BJ (cell line): ENCODE results near the gene NFKBIE. TPM values are rescaled to one million over a fixed set of nuclear protein-coding genes. Genes with fewer than 3 reads are reported as not detected.

Experiments
- CTCF ChIA-PET: fragments of 350-600 bp; formaldehyde crosslinking; extraction: SDS; loops from one replicate; lab custom pipeline; 2021; ENCODE audit warnings: antibody characterized with exemption, inconsistent platforms; lab: Yijun Ruan, JAX
- POLR2A ChIA-PET: fragments of 300-600 bp; sonication (Branson Sonifier 250); formaldehyde crosslinking; extraction: SDS; loops from one replicate; lab custom pipeline; 2021; ENCODE audit warnings: antibody characterized with exemption; lab: Charles Lee
- DNase-seq: peaks from one replicate; pipeline ENCODE4 v3.0.0-alpha.2; 2011; ENCODE audit warnings: low read depth
- H3K27me3 ChIP-seq: 2 replicates; pipeline ENCODE4 v1.6.0; 2011; ENCODE audit warnings: low read length; ENCODE audit not compliant: control insufficient read depth, insufficient read depth
- H3K36me3 ChIP-seq: 2 replicates; pipeline ENCODE4 v1.5.1; 2011; ENCODE audit warnings: low read length; ENCODE audit not compliant: control insufficient read depth, insufficient read depth
- H3K4me3 ChIP-seq: 2 replicates; pipeline ENCODE4 v1.5.1; 2011; ENCODE audit warnings: low read depth, mild to moderate bottlenecking, control low read depth, low read length
- polyA plus RNA-seq: library from polyadenylated mRNA; depleted of rRNA; stranded (reverse); fragments of >200 nt; gene quantifications from 2 replicates; pipeline ENCODE4 v1.2.3, GENCODE V29; 2011
- TF ChIP-seq, protein P1 (sequence below): IDR thresholded peaks from 2 replicates; pipeline ENCODE4 v1.5.1; 2011; ENCODE audit warnings: low read depth, mild to moderate bottlenecking, control low read depth, inconsistent platforms, low read length, moderate library complexity; ENCODE audit not compliant: insufficient read depth

Gene NFKBIE
- polyA plus RNA-seq, 1 experiment: 8.0 TPM

DNA sequence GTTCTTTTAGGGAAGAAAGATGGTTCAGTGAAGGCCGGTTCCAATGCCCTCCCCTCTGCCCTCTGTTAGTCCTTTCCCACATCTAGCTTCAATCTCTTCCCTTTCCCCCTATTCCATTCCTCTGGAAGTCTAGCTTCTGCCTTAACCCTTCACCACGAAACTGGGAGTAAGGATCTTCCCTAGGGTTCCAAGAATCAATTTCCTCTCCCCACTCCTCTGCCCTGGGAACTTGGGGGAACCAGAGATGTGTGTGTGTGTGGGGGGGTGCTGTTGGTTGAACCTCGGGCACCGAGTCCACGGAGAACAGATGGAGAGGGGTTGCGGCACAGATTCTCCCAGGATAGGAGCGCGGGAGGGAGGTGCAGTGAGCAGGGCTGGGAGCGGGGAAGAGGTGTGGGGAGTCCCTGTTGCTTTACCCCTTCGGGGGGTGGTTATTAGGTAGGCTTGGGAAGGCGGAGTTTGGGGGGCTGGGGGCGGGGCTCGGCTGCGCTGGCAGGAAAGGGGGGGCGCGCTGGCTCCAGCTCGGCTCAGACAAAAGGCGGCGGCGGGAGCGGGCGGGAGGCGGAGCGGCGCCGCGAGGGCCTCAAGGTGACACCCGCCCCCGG, 4.7 kb upstream of the NFKBIE start, which contains the start of gene TMEM151B:
Gene TMEM151B, plus strand, starts transcription at position 530 of the 605 bp plus-strand sequence. CDS start 293 bp downstream, outside the sequence.
- TF ChIP-seq, protein P1, sequence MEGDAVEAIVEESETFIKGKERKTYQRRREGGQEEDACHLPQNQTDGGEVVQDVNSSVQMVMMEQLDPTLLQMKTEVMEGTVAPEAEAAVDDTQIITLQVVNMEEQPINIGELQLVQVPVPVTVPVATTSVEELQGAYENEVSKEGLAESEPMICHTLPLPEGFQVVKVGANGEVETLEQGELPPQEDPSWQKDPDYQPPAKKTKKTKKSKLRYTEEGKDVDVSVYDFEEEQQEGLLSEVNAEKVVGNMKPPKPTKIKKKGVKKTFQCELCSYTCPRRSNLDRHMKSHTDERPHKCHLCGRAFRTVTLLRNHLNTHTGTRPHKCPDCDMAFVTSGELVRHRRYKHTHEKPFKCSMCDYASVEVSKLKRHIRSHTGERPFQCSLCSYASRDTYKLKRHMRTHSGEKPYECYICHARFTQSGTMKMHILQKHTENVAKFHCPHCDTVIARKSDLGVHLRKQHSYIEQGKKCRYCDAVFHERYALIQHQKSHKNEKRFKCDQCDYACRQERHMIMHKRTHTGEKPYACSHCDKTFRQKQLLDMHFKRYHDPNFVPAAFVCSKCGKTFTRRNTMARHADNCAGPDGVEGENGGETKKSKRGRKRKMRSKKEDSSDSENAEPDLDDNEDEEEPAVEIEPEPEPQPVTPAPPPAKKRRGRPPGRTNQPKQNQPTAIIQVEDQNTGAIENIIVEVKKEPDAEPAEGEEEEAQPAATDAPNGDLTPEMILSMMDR: no peak
- no peak within 1 kb of the TSS for H3K4me3 ChIP-seq
- no peak for DNase-seq
- no peaks in the 10 kb centered on the region for H3K36me3 ChIP-seq
- H3K27me3 ChIP-seq: peaks cover 42% of the 10 kb centered on the region
- ChIA-PET POLR2A (no interaction called here), CTCF (interaction anchor here (0.9 to 8.7 kb wide), 9 partner anchors 8 to 76 kb away, joined by 3 to 138 read pairs (median 8); partner anchors contain the start of gene AARS2)

DNA sequence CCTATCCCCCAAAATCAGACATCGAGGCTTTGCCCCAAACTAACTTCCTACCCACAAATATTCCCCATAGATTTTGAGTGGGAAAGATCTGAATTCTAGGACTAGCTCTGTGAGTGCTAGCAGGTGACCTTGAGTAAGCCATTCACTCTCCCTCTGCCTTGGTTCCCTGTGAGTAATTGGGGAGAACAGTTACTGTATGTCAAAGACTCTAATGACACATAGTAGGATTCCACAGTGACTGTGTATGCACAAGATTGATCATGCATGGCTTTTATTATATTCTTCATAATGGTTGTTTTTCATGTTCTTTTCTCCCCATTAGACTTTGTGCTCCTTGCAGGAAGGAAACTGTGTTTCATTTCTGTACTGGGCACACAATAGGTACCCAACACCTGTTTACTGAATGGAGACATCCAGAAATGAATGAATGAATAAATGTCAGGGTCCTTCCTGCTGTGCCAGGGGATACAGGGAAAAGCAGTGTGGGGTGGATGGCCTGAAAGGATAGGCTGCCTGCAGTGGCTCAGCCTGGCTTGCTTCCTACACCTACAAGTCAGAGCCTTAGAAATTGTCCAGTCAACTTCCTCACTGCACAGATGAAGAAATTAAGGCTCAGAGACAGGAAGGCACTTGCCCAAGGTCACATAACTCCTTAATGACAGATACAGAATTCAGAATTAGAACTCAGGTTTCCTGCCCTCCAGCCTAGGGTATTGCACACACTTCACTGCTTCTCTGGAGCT, 4.0 kb upstream of the NFKBIE start:
- DNase-seq: no peak
- Histone ChIP-seq H3K36me3 (no peaks in the 10 kb centered on the region), H3K27me3 (peaks cover 41% of the 10 kb centered on the region), H3K4me3 (no peak overlapping the region)
- ChIA-PET POLR2A (no interaction called here), CTCF (interaction anchor here (0.9 to 8.7 kb wide), 14 partner anchors 9 to 168 kb away, joined by 3 to 138 read pairs (median 8); partner anchors contain the start of genes AARS2 and SLC35B2)
- TF ChIP-seq, protein P1: no peak

DNA sequence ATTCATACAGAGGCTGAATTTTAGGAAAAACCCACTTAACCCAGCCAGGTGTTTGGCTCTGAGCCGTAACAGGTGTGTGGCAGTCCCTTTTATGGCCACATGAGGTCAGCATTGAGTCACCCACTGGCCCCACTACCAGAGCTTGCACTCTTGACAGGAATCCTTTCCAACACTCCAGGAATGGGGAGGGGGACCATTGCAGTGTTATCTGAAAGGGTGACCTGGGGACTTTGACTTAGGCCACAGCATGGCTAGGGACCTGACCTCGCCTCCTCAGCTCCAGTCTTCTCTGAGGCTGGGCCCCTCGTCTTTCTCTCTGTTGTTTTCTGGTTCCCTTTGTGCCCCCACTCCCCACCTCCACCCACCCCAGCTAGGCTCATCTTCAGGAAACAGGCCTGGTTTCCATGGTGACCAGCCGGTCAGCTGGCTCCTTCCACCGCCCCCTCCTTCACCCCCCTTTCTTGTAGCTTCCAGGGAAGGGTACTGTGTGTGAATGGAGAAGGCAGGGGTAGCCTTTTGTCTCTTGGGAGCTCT, 2.8 kb upstream of the NFKBIE start:
- CTCF ChIA-PET: interaction anchor here (0.6 to 8.7 kb wide), 40 partner anchors 10 to 1048 kb away, joined by 3 to 138 read pairs (median 4); partner anchors contain the start of genes AARS2, SLC35B2 and SPATS1
- Histone ChIP-seq H3K27me3 (peaks cover 39% of the 10 kb centered on the region), H3K4me3 (no peak overlapping the region), H3K36me3 (no peaks in the 10 kb centered on the region)
- TF ChIP-seq, protein P1: peak; percentile 95
- POLR2A ChIA-PET: no interaction called here
- no peak for DNase-seq

DNA sequence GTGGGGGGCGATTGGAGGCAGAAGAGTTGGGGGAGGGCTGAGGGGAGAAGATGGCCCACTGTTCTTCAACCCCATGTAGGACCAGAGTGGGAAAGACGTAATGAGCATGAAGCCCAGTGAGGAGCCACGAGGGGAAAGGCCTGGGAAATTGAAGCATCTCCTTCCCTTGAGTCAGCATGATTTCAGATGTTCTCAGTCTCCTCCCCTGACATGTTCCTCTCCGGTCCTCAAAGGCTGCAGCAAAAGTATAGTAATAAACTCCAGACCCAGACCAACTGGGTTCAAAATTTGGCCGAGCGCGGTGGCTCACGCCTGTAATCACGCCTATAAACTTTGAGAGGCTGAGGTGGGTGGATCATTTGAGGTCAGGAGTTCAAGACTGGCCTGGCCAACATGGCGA, 1.9 kb upstream of the NFKBIE start:
- Histone ChIP-seq H3K4me3 (no peak overlapping the region), H3K27me3 (peaks cover 31% of the 10 kb centered on the region), H3K36me3 (no peaks in the 10 kb centered on the region)
- no peak for DNase-seq
- TF ChIP-seq, protein P1: no peak
- ChIA-PET POLR2A (no interaction called here), CTCF (interaction anchor here (0.6 to 8.7 kb wide), 17 partner anchors 10 to 1568 kb away, joined by 3 to 138 read pairs (median 6); partner anchors contain the start of gene SLC35B2)

DNA sequence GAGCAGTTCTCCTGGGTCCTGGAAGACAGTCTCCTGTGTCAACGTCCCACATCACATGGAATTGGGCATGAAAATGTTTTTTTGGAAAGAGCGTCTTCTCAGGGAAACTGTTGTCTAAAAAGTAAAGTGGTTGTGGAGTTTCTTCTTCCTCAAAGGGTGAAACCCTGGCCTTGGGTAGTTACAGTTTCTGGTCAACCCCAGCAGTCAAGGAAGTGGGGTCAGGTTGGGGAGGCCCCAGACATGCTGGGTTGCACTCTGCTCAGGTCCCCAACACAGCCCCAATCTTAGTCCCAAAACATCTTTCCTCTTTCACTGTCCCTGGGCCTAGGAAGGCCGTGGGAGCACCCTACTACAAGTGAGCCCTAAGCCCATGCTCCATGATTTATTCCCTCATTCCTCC, 996 bp upstream of the NFKBIE start:
- TF ChIP-seq, protein P1: no peak
- POLR2A ChIA-PET: no interaction called here
- H3K4me3 ChIP-seq: no peak overlapping the region
- no peak for DNase-seq
- CTCF ChIA-PET: interaction anchor here (0.6 to 8.7 kb wide), 9 partner anchors 9 to 78 kb away, joined by 3 to 138 read pairs (median 11); partner anchors contain the start of gene SLC35B2
- peaks cover 2% of the 10 kb centered on the region for H3K36me3 ChIP-seq
- H3K27me3 ChIP-seq: peaks cover 23% of the 10 kb centered on the region
